HepG2 (cell line): Measurements from ENCODE around the gene RRBP1. TPM values are rescaled to one million over a fixed set of nuclear protein-coding genes. Genes with fewer than 3 reads are reported as not detected.

Experiments
- ATM ChIP-seq: fragments of 450-650 bp; IDR thresholded peaks from 2 replicates; pipeline ENCODE4 v1.7.1; 2017; ENCODE audit warnings: mild to moderate bottlenecking, borderline replicate concordance
- CBX1 ChIP-seq: IDR thresholded peaks from one replicate; pipeline ENCODE4 v1.6.1; 2016; ENCODE audit warnings: antibody characterized with exemption, low read depth
- CENPX ChIP-seq: sonication (generic); formaldehyde crosslinking; IDR thresholded peaks from 2 replicates; pipeline ENCODE4 v1.9.0; 2021; ENCODE audit warnings: mild to moderate bottlenecking, missing genetic modification reagents, moderate library complexity
- E2F5 ChIP-seq: sonication (generic); formaldehyde crosslinking; conservative IDR thresholded peaks from 2 replicates; pipeline ENCODE4 v1.4.0; 2020; ENCODE audit warnings: missing genetic modification reagents
- ELF3 ChIP-seq: IDR thresholded peaks from 2 replicates; pipeline ENCODE4 v1.6.1; 2016; ENCODE audit warnings: missing genetic modification reagents, missing compliant biosample characterization
- FOXO1 ChIP-seq: sonication (generic); formaldehyde crosslinking; IDR thresholded peaks from 2 replicates; pipeline ENCODE4 v1.4.0; 2020; ENCODE audit warnings: missing genetic modification reagents
- GATAD2A ChIP-seq: IDR thresholded peaks from 2 replicates; pipeline ENCODE4 v1.6.1; 2016
- KMT2B ChIP-seq: IDR thresholded peaks from 2 replicates; pipeline ENCODE4 v1.6.1; 2016; ENCODE audit warnings: missing genetic modification reagents, missing compliant biosample characterization
- NFKB2 ChIP-seq: sonication (generic); formaldehyde crosslinking; IDR thresholded peaks from 2 replicates; pipeline ENCODE4 v1.4.0; 2020; ENCODE audit warnings: missing genetic modification reagents, borderline replicate concordance
- POLR2A ChIP-seq, 2 experiments: IDR thresholded peaks; 2 replicates each; pipeline ENCODE4 v1.6.1; 2011; ENCODE audit warnings: low read depth in 2 of 2, low read length in 2 of 2, mild to moderate bottlenecking in 1 of 2, moderate library complexity in 1 of 2; ENCODE audit not compliant: insufficient read depth in 1 of 2
- RXRB ChIP-seq: IDR thresholded peaks from 2 replicates; pipeline ENCODE4 v1.6.1; 2016; ENCODE audit warnings: borderline replicate concordance, missing genetic modification reagents, missing compliant biosample characterization
- SMYD3 ChIP-seq: sonication (generic); formaldehyde crosslinking; IDR thresholded peaks from 2 replicates; pipeline ENCODE4 v1.8.1; 2023; ENCODE audit warnings: mild to moderate bottlenecking, missing genetic modification reagents
- STAT6 ChIP-seq: sonication (generic); formaldehyde crosslinking; IDR thresholded peaks from 2 replicates; pipeline ENCODE4 v1.4.0; 2020; ENCODE audit warnings: missing genetic modification reagents, mild to moderate bottlenecking, borderline replicate concordance
- ZBTB1 ChIP-seq: sonication (generic); formaldehyde crosslinking; IDR thresholded peaks from 2 replicates; pipeline ENCODE4 v1.4.0; 2020; ENCODE audit warnings: missing genetic modification reagents, borderline replicate concordance
- ZNF275 ChIP-seq: sonication (generic); formaldehyde crosslinking; IDR thresholded peaks from 2 replicates; pipeline ENCODE4 v1.8.0; 2022; ENCODE audit warnings: missing genetic modification reagents, mild to moderate bottlenecking, inconsistent platforms, borderline replicate concordance
- ZNF280D ChIP-seq: sonication (generic); formaldehyde crosslinking; IDR thresholded peaks from 2 replicates; pipeline ENCODE4 v1.5.1; 2020; ENCODE audit warnings: mild to moderate bottlenecking, missing genetic modification reagents
- ZNF335 ChIP-seq: sonication (generic); formaldehyde crosslinking; IDR thresholded peaks from 2 replicates; pipeline ENCODE4 v1.4.0; 2020; ENCODE audit warnings: missing genetic modification reagents
- ZNF430 ChIP-seq: sonication (generic); formaldehyde crosslinking; IDR thresholded peaks from 2 replicates; pipeline ENCODE4 v1.9.0; 2021; ENCODE audit warnings: mild to moderate bottlenecking, missing genetic modification reagents
- ZNF460 ChIP-seq: sonication (generic); formaldehyde crosslinking; IDR thresholded peaks from 2 replicates; pipeline ENCODE4 v1.5.1; 2020; ENCODE audit warnings: missing genetic modification reagents, mild to moderate bottlenecking, borderline replicate concordance
- ZNF484 ChIP-seq: sonication (generic); formaldehyde crosslinking; IDR thresholded peaks from 2 replicates; pipeline ENCODE4 v1.5.1; 2020; ENCODE audit warnings: mild to moderate bottlenecking, low read depth, missing genetic modification reagents, borderline replicate concordance
- ZNF660 ChIP-seq: sonication (generic); formaldehyde crosslinking; IDR thresholded peaks from 2 replicates; pipeline ENCODE4 v1.5.1; 2020; ENCODE audit warnings: mild to moderate bottlenecking, low read depth, missing genetic modification reagents, borderline replicate concordance
- polyA plus RNA-seq, 8 experiments: library from polyadenylated mRNA; depleted of rRNA in 3 of 8; stranded (reverse) in 7 of 8; unstranded in 1 of 8; fragments of >200 nt; fragmentation: Illumina TruSeq in 4 of 8; extraction: Trizol in 4 of 8; gene quantifications; 2 replicates each; pipeline versions ENCODE4 v1.2.1 to v1.2.3, GENCODE V29; 2011 to 2016; ENCODE audit warnings: low read depth in 4 of 8, missing spikeins in 1 of 8, mixed read lengths in 1 of 8; ENCODE audit not compliant: insufficient read depth in 1 of 8
- total RNA-seq, 5 experiments: library from RNA; depleted of rRNA; stranded (reverse); fragments of >200 nt; fragmentation: Illumina TruSeq; extraction: Trizol; gene quantifications; 2 replicates each; pipeline ENCODE4 v1.2.3, GENCODE V29; 2016; ENCODE audit warnings: low read depth in 1 of 5

The RRBP1 gene
- total and polyA plus RNA-seq, 2 of the 13 experiments (the other 11 are each of a cell fraction or from before 2014, with no cell fraction given): 150 to 222 TPM

- TF ChIP-seq ZNF335 (peak; percentile 52; the same call in 1 of the 2 replicates), ZNF484 (no peak), POLR2A (IDR thresholded peaks at IDR 0.05; ENCODE audit: insufficient read depth in 1 of 2, low read depth in 2 of 2, low read length in 2 of 2) (peak; percentile 81 to 83), ZNF280D (CRISPR knock-in tag) (no peak), ZNF660 (CRISPR knock-in tag) (no peak), SMYD3 (CRISPR knock-in tag) (0 out of 2 replicates have a peak, but pooled peaks have one; percentile 45), ZBTB1 (CRISPR knock-in tag) (no peak), CENPX (CRISPR knock-in tag) (no peak), ZNF460 (no peak), STAT6 (CRISPR knock-in tag) (no peak; the same call in 1 of the 2 replicates), ZNF430 (CRISPR knock-in tag) (peak; percentile 87), E2F5 (0 out of 2 replicates have a peak, but pooled peaks have one; percentile 29), GATAD2A (CRISPR knock-in tag) (no peak), CBX1 (peak; percentile 63), FOXO1 (CRISPR knock-in tag) (peak; percentile 28; the same call in 1 of the 2 replicates), RXRB (CRISPR knock-in tag) (no peak; the same call in 1 of the 2 replicates), ATM (no peak), ELF3 (CRISPR knock-in tag) (peak; percentile 55; the same call in 1 of the 2 replicates), KMT2B (CRISPR knock-in tag) (peak; percentile 76; the same call in 1 of the 2 replicates), NFKB2 (CRISPR knock-in tag) (peak; percentile 64; the same call in 1 of the 2 replicates), ZNF275 (CRISPR knock-in tag) (peak; percentile 87; the same call in 1 of the 2 replicates)
Measured at GRCh38 chr20:17569616-17570346, 112.3 kb downstream of the RRBP1 start, which contains the start of gene DSTN (continued).
